NCI-H2107 treated with DMSO at 0.1 percent for 48 hours (cell line): ENCODE data around the gene RAB27A.
"Not testable (repeated sequence)": the region's sequence is repeated elsewhere in the genome, so short reads cannot be mapped to it uniquely, and the experiment has no call there.

Experiments used
- DNase-seq: peaks from one replicate; lab custom pipeline; 2025; ENCODE audit not compliant: unreplicated experiment; lab: John Stamatoyannopoulos, UW

The RAB27A gene

DNA sequence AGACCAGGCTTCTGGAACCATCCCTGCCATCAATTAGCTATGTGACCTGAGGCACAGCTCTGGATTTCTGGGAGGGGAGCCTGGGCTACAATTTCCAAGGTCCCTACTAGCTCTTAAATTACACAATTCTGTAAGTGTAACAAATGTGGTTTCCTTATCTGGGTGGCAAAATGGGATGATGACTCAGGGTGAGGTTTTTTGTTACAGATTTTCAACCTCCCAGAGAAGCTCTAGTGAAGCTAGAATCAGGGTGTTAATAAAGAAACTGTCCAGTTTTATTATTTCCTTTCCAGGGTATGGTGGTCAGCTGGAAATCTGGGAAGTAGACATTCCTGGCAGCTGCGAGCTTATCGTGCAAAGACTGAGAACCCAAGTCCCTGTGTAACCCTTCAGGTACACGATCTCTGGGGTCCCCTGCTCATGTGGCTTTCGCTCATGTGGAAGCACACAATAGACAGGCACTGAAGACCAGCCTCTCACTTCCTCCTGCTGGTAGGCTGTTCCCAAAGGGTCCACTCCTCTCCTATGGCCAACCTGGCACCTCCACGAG, 7.3 kb downstream of the RAB27A start:
- no peak for DNase-seq

DNA sequence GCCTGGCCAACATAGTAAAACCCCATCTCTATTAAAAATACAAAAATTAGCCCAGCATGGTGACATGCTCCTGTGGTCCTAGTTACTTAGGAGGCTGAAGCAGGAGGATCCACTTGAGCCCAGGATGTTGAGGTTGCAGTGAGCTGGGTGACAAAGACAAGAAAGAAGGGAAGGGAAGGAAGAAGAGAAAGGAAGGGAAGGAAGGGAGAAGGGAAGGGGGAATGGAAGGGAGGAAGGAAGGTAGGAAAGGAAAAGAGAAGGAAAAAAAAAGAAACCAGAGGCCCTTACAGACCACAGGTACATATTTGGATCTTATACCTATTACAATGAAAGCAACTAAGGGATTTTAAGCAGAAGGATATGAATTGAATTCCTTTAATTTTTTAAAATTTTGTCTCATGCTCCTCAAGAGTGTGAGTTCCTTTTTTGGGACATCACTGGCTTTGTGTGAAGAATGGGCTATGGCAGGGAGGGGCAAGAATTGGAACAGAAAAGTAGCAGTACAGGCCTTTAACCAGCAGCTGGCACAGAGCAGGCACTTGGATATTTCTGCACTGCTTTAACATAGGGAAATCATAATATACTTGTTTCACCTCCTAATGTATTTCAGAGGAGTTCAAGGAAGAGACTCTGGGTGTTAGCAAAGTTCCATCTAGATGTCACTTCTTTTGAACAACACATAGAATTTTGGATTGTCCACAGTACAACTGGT, 7.9 kb downstream of the RAB27A start:
- no peak for DNase-seq

DNA sequence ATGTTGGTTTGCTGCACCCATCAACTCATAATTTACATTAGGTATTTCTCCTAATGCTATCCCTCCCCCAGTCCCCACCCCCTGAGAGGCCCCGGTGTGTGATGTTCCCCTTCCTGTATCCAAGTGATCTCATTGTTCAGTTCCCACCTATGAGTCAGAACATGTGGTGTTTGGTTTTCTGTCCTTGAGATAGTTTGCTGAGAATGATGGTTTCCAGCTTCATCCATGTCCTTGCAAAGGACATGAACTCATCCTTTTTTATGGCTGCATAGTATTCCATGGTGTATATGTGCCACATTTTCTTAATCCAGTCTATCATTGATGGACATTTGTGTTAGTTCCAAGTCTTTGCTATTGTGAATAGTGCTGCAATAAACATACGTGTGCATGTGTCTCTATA, 9.0 kb downstream of the RAB27A start:
- DNase-seq, result not testable (repeated sequence)

DNA sequence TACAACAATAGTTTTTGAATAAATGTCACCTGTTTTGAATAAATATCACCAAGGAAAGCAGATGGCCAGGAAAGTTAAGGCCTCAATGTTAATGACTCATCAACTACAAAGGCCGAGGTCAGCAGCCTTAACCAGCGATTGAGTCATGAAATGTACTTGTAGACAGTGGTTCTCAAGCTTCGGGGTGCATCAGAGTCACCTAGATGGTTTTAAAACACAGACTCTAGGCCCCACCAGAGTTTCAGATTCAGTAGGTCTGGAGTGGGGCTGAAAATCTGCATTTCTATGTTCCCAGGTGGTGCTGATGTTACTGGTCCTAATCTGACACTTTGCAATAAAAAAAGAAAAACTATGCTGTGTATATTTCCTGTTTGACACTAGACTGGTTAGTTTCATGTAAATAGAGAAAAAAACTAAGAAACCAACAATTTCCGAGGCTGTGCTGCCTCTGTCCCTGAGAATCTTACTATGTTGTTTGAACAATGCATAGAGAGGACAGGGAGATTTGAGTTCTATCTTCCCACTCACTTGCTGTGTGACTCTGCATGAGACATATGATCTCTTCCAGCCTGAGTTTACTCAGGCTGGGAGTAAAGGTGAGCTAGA, 9.8 kb downstream of the RAB27A start:
- no peak for DNase-seq

DNA sequence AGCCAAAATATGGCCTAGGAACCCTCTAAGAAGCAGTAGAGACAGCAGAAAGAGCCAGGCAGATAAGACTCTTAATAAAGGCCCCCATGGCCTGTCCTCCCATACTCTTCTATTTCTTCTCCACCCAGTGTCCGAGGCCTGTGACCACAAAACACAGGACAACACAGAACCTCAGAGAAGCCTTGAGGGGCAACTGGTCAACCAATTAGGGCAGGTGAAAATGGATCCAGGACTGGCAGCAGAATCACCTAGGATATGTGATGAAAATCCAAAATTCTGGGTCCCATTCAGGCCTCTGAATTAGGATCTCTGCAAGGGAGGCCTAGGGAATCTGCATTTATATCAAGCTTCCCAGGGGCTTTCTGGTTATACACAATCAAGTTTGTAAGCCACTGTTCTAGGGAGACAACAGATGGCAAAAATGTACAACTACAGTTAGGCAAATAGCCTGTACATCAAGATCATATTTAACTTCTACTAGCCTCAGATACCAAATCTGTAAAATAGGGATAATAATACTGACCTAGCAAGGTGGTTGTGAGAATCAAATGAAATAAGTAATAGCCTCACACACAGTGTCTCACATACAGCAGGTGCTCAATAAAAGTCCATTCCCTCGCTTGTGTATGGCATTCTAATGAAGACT, 10.4 kb downstream of the RAB27A start:
- no peak for DNase-seq

DNA sequence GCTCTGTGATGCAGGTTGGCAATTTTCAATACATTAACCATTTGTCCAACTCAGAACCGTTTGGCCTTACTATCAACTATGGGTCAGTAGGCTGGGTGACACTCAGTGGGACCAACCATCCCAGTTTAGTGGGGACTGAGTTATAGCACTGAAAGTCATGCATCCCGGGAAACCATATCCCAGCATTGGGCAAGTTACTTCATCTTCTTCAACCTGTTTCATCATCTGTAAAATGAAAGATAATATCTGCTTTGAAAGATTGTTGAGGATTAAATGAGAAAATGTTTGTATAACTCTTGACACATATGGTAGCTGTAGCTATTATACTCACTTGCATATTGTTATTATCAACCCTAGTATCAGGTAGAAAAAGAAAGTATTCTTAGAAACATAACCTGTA, 11.9 kb downstream of the RAB27A start:
- no peak for DNase-seq

DNA sequence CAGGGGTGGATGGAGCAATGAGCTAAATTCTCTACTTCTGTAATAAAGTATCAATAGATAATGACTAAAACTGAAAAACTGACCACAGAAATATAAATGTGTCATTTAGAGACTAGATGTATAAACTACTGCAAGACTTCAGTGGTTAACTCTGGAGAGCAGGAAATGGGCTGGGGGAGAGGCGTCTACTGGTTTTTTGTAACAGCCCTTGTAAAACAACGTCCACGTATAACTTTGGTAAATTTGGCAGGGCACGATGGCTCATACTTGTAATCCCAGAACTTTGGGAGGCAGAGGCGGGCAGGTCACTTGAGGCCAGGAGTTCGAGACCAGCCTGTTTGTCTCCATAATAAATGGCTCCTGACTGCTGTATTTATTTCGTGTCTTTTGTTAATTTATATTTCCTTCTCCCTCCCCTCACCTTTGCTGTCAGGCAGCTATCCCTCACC, 12.5 kb downstream of the RAB27A start:
- no peak for DNase-seq

DNA sequence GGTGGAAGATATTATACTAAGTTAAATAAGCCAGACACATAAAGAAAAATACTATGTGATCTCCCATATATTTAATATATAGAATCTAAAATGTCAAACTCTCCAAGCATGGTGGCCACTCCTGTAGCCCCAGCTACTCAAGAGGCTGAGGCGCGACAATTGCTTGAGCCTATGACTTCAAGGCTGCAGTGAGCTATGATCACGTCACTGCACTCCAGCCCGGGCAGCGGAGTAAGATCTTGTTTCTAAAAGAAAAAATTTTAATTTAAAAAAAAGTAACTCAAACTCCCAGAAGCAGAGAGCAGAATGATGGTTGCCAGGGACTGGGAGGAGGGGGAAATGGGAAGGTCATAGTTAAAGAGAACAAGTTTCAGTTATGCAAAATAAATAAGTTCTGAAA, 13.3 kb downstream of the RAB27A start:
- no peak for DNase-seq

DNA sequence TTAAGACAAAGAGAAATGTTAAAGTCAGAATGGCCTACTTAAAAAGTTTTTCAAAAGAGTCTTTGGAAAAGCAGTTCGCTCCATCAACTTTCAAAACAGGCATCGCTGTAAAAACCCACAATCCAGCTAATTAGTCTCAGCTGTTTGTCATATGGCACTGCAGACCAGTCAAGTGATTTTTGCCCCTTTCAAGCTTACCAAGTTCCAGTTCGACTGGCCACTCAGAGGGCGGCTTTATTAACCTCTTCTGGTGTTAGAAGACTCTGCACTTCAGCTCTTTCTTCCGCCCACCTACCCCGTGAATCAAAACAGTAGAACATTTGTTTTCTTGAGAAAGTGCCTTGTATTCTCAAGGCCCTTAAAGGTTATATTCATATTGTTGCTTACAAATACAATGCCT, 19.3 kb downstream of the RAB27A start:
- no peak for DNase-seq

DNA sequence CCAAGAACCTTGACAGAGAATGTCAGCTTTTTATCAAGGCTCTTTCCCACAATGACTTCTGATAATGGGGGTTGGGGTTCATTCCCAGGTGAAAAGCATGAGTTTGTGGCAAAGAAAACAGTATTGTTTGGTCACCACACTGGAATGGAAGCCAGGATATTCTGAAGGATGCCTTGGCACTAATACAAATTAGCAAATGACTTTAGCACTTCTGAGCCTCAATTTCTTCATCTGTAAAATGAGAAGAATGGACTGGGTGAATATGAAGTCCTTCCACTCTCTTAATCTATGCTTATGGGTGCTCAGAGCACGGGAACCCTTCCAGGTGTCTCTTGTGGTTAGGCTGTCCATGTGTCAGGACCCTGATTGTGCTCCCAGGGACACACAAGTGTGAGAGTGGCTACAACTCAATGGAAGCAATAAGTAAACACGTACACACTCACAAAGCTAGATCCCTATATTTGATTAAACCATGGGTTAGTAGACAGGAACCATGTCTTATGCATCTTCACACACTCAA, 21.4 kb downstream of the RAB27A start:
- no peak for DNase-seq

DNA sequence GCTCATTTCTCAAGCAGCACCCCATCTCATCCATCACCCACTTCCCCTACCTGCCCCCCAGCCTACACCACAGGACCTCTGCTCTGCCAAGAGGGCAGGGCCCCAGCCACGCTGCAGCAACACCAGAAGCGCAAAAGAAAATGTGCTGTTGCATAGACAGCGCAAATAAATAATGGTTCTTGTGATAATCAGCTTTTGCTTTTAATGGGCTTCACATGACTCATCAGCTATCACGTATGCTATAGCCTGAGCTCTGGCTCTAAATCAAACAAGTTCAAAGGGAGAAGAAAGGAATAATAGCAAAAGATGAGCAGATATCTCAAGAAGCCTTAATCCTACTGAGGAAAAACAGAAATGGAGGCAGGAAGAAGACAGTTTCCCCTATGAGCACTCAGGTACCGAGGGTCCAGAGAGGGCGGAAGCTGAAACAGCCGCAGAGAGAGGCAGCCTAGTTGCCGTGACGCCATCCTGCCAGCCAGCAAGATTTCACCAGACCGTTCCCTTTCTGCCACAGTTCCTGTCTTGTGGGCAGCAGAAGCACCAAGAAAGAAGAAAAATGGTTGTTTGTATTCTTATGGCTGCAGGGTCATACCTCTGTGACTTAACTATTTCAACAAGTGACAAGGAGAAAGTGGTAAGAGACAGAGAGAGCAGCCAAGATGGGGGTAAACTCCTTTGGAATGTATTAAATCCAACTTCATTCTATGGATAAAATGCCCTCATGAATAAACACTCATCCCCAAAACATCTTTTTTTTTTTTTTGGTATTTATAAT, 22.0 kb downstream of the RAB27A start:
- no peak for DNase-seq

DNA sequence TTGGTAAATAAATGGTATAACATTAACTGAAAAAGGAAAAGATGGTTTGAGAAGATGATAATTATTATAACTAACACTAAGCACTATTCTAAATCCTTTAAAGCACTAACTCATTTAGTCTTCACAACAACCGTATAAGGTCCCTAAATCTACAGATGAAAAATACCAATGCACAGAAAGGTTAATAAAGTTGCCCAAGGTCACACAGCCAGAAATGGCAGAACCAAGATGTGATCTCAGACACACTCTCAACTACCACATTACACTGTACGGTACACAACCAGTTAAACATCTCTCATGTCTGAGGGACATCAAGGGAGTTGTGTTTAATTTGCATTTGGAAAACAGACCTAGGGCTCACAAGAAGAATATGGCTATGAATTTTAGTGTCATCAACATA, 23.1 kb downstream of the RAB27A start:
- DNase-seq, result no peak

DNA sequence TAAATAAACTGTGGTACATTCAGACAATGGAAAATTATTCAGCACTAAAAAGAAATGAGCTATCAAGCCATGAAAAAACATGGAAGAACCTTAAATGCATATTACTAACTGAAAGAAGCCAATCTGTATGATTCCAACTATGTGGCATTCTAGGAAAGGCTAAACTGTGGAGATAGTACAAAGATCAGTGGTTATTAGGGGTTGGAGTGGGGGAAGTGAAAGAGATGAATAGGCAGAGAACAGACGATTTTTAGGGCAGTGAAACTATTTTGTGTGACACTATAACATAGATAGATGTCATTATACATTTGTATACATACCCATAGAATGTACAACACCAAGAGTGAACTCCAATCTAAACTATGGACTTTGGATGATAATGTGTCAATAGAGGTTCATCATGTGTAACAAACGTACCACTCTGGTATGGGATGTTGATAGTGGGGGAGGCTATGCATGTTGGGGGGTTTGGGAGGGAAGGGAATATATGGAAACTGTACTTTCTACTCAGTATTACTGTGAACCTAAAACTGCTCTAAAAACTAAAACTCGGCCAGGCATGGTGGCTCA, 29.0 kb downstream of the RAB27A start:
- DNase-seq, result no peak

DNA sequence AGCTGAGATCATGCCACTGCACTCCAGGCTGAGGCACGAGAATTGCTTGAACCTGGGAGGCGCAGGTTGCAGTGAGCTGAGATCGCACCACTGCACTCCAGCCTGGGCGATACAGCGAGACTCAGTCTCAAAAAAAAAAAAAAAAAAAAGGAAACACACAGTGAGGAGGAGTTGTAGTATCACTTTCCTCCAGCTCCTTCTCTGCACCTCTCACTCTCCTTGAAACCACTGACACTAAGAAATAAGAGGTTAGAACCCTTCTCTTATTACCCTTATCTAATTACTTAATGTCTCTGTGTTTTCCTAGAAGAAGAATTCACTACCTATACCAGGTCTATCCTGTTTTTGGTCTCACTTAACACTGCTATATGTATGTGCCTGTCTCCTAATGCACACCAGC, 31.7 kb downstream of the RAB27A start:
- no peak for DNase-seq

DNA sequence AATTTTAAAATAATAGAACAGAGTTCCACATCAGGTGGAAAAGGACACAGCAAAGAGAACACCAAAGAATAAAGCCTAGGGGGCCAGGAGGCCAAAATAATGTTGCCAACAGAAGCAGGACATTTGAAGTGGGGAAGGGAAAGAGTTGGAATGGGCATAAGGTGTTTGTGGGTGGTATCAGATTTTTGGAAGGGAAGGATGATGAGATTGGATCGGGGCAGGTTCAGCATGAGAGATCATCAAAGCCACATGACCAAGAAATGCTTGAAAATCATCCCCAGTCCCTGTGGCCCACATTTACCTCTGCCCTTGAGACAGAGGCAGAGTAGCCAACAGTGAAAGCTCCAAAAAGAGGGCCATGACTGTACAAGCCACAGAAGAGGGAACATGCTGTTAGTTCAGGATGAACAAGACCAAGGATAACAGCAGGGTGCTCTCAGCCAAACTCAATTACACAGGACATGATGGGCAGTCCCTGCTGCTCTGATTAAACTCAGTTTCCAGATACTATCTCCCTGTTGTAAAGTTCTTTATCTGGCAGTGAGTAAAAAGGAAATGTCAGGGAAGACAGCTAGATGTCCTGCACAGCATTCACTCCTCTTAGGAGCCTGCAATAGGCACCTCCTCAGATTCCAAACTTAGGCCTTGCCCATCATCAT, 32.5 kb downstream of the RAB27A start:
- no peak for DNase-seq

DNA sequence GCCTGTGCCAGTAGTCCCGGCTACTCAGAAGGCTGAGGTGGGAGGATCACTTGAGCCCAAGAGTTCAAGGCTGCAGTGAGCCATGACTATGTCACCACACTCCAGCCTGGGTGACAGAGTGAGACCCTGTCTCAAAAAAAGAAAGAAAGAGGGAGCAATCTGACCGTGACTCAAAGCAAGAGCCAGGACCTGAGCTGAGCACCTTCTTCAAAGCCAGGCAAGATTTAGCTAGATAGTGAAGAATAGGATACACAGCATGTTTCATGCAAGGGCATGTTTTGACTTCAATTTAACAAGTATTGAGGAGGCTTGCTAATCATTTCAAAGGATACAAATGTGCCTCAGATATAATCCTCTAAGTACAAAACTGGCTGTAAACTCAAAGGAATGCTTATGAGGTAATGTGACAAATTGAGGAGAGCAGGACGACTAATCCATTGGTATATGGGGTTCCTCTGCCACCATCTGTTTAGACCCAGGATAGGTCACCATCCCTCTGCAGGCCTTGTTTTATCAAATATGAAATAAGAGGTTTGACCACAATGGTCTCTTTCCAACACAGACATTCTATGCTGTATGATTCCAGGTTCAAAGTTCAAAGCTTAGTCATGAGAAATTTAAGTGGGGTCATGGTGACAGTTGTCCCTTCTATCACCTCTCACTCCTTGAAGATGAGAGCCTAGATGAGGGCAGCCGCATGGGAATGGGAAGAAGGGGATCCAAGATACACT, 33.2 kb downstream of the RAB27A start:
- no peak for DNase-seq

DNA sequence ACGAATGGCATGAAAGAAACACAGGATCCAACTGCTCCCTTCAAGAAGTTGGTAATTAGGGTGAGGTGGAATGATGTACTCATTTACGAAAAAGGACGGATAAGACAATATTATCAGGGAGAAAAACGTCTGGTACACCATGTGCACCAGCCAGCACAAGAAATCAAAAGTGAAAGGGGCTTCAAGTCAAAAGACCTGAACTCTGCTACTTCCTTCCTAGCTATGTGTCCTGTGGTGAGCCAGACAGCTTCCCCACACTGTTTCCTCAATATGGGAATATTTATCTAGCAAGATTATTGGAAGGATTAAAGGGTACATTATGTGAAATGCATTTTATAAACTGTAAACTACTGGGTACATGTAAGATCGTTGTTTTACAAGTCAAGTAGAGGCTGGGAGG, 33.9 kb downstream of the RAB27A start:
- DNase-seq, result no peak

DNA sequence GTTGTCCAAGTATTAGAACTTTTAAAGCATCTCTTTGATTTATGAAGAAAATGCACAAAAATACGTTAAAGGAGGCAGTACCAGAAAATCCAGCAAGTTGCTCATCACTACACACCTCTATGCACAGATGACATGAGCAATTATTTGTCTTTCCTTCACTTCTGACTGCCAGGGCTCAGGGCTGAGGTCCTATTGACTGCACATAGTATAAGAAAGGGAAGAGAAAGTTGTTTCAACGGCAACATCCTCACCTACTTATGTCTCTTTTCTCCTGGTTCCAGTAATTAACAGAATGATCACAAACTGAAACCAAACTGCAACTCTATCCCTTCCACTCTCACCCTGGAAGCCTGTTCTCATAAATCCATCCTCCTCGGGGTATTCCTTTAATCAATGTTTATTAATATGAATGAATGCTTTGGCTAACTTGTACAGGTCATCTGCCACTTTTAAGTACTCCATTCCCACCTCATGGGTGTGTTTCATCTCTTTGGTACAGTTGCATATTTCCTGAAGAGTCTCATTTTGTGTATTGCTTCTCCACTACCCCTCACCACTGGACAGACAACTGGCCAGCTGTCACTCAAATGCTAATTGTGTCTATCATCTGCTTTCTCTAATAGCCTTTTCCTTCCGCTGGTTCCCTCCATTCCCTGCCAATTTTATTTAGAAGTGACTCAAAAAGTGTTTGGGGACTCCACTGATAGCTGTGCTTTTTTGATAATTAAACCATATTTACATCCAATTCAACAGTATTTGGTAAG, 34.5 kb downstream of the RAB27A start:
- DNase-seq, result no peak

DNA sequence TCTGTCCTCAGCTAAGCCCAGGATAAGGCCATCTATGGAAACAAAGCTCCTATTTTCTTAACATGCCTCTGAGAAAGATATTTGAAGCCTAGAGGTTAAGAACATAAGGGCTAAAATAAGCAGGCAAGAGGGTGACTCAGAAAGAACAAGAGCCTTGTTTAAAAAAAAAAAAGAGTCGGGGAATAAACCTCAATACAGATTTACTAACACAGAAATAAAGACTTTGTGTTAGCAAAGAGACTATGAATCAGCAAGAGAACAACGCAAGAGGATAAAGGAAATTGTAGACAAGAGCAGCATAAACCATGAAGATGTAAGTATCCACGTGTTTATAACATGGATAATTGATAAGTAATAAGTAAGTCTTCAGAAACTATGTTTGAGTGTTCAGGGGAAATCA, 36.0 kb downstream of the RAB27A start:
- no peak for DNase-seq
